Neural cell (in vitro differentiated cells): ENCODE measurements around the gene ZNHIT6. TPM values are rescaled to one million over a fixed set of nuclear protein-coding genes. Genes with fewer than 3 reads are reported as not detected.

Source experiments
- H2AFZ ChIP-seq: fragments of 200-600, 300-800 bp; sonication (generic), shearing (Covaris generic); 2 replicates; pipeline ENCODE4 v1.6.0; 2014; ENCODE audit warnings: low read depth, mild to moderate bottlenecking, antibody characterized with exemption, low read length, moderate library complexity
- H3F3A ChIP-seq: fragments of 200-600 bp; shearing (Covaris generic); 2 replicates; pipeline ENCODE4 v1.6.1; 2016; ENCODE audit warnings: mild to moderate bottlenecking, moderate library complexity, mixed read lengths, antibody characterized with exemption, low read length; ENCODE audit not compliant: insufficient read depth, poor library complexity, severe bottlenecking
- H3K27ac ChIP-seq: fragments of 200-600, 300-800 bp; sonication (generic), shearing (Covaris generic); 2 replicates; pipeline ENCODE4 v1.5.1; 2014; ENCODE audit warnings: mild to moderate bottlenecking, low read length, moderate library complexity
- H3K27me3 ChIP-seq: fragments of 300-800, 200-600 bp; sonication (generic), shearing (Covaris generic); 2 replicates; pipeline ENCODE4 v1.6.0; 2014; ENCODE audit warnings: mild to moderate bottlenecking, low read depth, low read length, moderate library complexity; ENCODE audit not compliant: insufficient read depth
- H3K36me3 ChIP-seq: fragments of 300-800, 200-600 bp; sonication (generic), shearing (Covaris generic); 2 replicates; pipeline ENCODE4 v1.5.1; 2014; ENCODE audit warnings: mild to moderate bottlenecking, antibody characterized with exemption, low read length, moderate library complexity; ENCODE audit not compliant: insufficient read depth
- H3K4me2 ChIP-seq: fragments of 300-800, 200-600 bp; sonication (generic), shearing (Covaris generic); 2 replicates; pipeline ENCODE4 v1.6.0; 2014; ENCODE audit warnings: mild to moderate bottlenecking, low read length
- H3K4me3 ChIP-seq: fragments of 300-800, 200-600 bp; sonication (generic), shearing (Covaris generic); 2 replicates; pipeline ENCODE4 v1.5.1; 2014; ENCODE audit warnings: mild to moderate bottlenecking, low read length, moderate library complexity
- H3K79me2 ChIP-seq: fragments of 200-600 bp; shearing (Covaris generic); replicated peaks from 2 replicates; pipeline ENCODE4 v1.6.0; 2014; ENCODE audit warnings: mild to moderate bottlenecking, low read length, moderate library complexity; ENCODE audit not compliant: insufficient read depth
- H3K9ac ChIP-seq: fragments of 300-800, 200-600 bp; sonication (generic), shearing (Covaris generic); 2 replicates; pipeline ENCODE4 v1.6.1; 2016; ENCODE audit warnings: mild to moderate bottlenecking, low read length, mixed read lengths
- H3K9me2 ChIP-seq: fragments of 200-600 bp; shearing (Covaris generic); 2 replicates; pipeline ENCODE4 v1.6.1; 2016; ENCODE audit warnings: mild to moderate bottlenecking, low read length, mixed read lengths; ENCODE audit not compliant: insufficient read depth
- H3K9me3 ChIP-seq: fragments of 200-600, 300-800 bp; sonication (generic), shearing (Covaris generic); 2 replicates; pipeline ENCODE4 v1.6.1; 2016; ENCODE audit warnings: mild to moderate bottlenecking, mixed run types, low read length, moderate library complexity, mixed read lengths
- H4K20me1 ChIP-seq: fragments of 200-600 bp; shearing (Covaris generic); 2 replicates; pipeline ENCODE4 v1.6.1; 2016; ENCODE audit warnings: mild to moderate bottlenecking, mixed run types; ENCODE audit not compliant: insufficient read depth
- EP300 ChIP-seq: fragments of 450-650 bp; conservative IDR thresholded peaks from 2 replicates; pipeline ENCODE4 v1.6.1; 2014; ENCODE audit warnings: antibody characterized with exemption, mild to moderate bottlenecking, moderate library complexity; ENCODE audit not compliant: poor library complexity, severe bottlenecking
- EZH2 ChIP-seq: fragments of 200-600, 300-800 bp; shearing (Covaris generic), sonication (generic); IDR thresholded peaks from 2 replicates; pipeline ENCODE4 v1.6.1; 2014; ENCODE audit warnings: antibody characterized with exemption, low read length, borderline replicate concordance, mild to moderate bottlenecking; ENCODE audit not compliant: insufficient read depth, poor library complexity, severe bottlenecking
- MXI1 ChIP-seq: fragments of 450-650 bp; conservative IDR thresholded peaks from 2 replicates; pipeline ENCODE4 v1.6.1; 2014; ENCODE audit warnings: antibody characterized with exemption, mild to moderate bottlenecking; ENCODE audit not compliant: poor library complexity, severe bottlenecking
- POLR2AphosphoS5 ChIP-seq: IDR thresholded peaks from 2 replicates; pipeline ENCODE4 v1.6.1; 2012
- RAD21 ChIP-seq: fragments of 450-650 bp; conservative IDR thresholded peaks from 2 replicates; pipeline ENCODE4 v1.6.1; 2014; ENCODE audit warnings: antibody characterized with exemption, mild to moderate bottlenecking, moderate library complexity
- SMC3 ChIP-seq: fragments of 450-650 bp; conservative IDR thresholded peaks from 2 replicates; pipeline ENCODE4 v1.6.1; 2014; ENCODE audit warnings: antibody characterized with exemption, mild to moderate bottlenecking, moderate library complexity; ENCODE audit not compliant: poor library complexity
- TAF1 ChIP-seq: IDR thresholded peaks from 2 replicates; pipeline ENCODE4 v1.6.1; 2012; ENCODE audit warnings: low read depth
- polyA plus RNA-seq: library from polyadenylated mRNA; depleted of rRNA; stranded (reverse); fragments of >200 nt; gene quantifications from 2 replicates; pipeline ENCODE4 v1.2.3, GENCODE V29; 2014
- TF ChIP-seq, protein P1 (sequence below): fragments of 450-650 bp; IDR thresholded peaks from 2 replicates; pipeline ENCODE4 v1.5.1; 2014; ENCODE audit warnings: antibody characterized with exemption, mild to moderate bottlenecking, moderate library complexity; ENCODE audit not compliant: poor library complexity, severe bottlenecking
- TF ChIP-seq, protein P2 (sequence below): IDR thresholded peaks from 2 replicates; pipeline ENCODE4 v1.6.1; 2012; ENCODE audit warnings: borderline replicate concordance

The ZNHIT6 gene
- polyA plus RNA-seq, 1 donor from 2014 or later: 16.6 TPM

DNA sequence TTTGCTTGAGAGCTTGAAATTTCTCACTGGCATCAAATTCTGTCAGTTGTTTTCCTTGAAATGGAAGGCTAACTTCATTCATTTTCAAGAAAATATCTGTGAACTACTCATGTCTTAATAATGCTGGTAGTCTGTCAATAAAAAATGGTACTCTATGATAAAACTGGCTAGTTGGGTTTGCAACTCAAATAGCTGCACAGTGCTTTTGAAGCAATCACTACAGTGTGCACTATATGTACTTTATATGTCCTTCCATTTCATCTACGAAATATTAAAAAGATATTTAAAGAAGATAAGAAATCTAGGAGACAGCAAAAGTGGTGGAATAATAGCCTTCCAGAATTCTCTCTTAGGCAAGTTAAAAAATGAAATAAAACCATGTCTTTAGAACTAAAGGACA is 39.9 kb upstream of the ZNHIT6 start:
- H3K4me3 ChIP-seq: no peak overlapping the region
- no peaks in the 10 kb centered on the region for H3K79me2 ChIP-seq
- H3K9me3 ChIP-seq: no peaks in the 10 kb centered on the region
- H2AFZ ChIP-seq: no peak overlapping the region
- no peaks in the 10 kb centered on the region for H3K36me3 ChIP-seq
- H4K20me1 ChIP-seq: no peaks in the 10 kb centered on the region
- H3K27me3 ChIP-seq: no peaks in the 10 kb centered on the region
- TF ChIP-seq EZH2 (no peak), SMC3 (no peak), TAF1 (no peak), POLR2AphosphoS5 (no peak)
- TF ChIP-seq, protein P1, sequence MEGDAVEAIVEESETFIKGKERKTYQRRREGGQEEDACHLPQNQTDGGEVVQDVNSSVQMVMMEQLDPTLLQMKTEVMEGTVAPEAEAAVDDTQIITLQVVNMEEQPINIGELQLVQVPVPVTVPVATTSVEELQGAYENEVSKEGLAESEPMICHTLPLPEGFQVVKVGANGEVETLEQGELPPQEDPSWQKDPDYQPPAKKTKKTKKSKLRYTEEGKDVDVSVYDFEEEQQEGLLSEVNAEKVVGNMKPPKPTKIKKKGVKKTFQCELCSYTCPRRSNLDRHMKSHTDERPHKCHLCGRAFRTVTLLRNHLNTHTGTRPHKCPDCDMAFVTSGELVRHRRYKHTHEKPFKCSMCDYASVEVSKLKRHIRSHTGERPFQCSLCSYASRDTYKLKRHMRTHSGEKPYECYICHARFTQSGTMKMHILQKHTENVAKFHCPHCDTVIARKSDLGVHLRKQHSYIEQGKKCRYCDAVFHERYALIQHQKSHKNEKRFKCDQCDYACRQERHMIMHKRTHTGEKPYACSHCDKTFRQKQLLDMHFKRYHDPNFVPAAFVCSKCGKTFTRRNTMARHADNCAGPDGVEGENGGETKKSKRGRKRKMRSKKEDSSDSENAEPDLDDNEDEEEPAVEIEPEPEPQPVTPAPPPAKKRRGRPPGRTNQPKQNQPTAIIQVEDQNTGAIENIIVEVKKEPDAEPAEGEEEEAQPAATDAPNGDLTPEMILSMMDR: no peak
- no peak overlapping the region for H3K4me2 ChIP-seq
- H3F3A ChIP-seq: no peaks in the 10 kb centered on the region
- no peaks in the 10 kb centered on the region for H3K9me2 ChIP-seq
- H3K9ac ChIP-seq: no peak overlapping the region
- H3K27ac ChIP-seq: no peak overlapping the region

DNA sequence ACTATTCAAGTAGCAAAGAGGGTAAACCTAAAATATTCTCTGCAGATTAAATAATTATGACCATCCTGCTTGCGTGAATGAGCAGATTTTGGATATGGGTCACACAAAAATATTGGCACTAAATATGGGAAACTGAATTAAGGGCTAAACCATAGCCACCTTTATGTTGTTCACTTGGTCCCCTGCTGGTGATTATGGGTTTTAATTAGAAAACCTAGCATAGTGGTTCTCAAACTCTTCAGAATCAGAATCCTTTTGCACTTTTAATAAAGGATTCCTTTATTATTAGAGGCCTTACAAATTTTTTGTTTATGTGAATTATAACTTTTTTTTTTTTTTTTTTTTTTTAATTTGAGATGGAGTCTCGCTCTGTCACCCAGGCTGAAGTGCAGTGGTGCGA is 38.5 kb upstream of the ZNHIT6 start:
- H3K27me3 ChIP-seq: no peaks in the 10 kb centered on the region
- H3K27ac ChIP-seq: no peak overlapping the region
- H3K79me2 ChIP-seq: no peaks in the 10 kb centered on the region
- H3K9me3 ChIP-seq: no peaks in the 10 kb centered on the region
- TF ChIP-seq, protein P1: no peak
- TF ChIP-seq RAD21: no peak
- no peak for TF ChIP-seq POLR2AphosphoS5
- no peak for TF ChIP-seq SMC3
- TF ChIP-seq TAF1: no peak
- TF ChIP-seq MXI1: no peak
- no peak for TF ChIP-seq EP300
- TF ChIP-seq, protein P2, sequence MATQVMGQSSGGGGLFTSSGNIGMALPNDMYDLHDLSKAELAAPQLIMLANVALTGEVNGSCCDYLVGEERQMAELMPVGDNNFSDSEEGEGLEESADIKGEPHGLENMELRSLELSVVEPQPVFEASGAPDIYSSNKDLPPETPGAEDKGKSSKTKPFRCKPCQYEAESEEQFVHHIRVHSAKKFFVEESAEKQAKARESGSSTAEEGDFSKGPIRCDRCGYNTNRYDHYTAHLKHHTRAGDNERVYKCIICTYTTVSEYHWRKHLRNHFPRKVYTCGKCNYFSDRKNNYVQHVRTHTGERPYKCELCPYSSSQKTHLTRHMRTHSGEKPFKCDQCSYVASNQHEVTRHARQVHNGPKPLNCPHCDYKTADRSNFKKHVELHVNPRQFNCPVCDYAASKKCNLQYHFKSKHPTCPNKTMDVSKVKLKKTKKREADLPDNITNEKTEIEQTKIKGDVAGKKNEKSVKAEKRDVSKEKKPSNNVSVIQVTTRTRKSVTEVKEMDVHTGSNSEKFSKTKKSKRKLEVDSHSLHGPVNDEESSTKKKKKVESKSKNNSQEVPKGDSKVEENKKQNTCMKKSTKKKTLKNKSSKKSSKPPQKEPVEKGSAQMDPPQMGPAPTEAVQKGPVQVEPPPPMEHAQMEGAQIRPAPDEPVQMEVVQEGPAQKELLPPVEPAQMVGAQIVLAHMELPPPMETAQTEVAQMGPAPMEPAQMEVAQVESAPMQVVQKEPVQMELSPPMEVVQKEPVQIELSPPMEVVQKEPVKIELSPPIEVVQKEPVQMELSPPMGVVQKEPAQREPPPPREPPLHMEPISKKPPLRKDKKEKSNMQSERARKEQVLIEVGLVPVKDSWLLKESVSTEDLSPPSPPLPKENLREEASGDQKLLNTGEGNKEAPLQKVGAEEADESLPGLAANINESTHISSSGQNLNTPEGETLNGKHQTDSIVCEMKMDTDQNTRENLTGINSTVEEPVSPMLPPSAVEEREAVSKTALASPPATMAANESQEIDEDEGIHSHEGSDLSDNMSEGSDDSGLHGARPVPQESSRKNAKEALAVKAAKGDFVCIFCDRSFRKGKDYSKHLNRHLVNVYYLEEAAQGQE: no peak
- TF ChIP-seq EZH2: no peak
- no peak overlapping the region for H3K9ac ChIP-seq
- H3K9me2 ChIP-seq: no peaks in the 10 kb centered on the region
- H3F3A ChIP-seq: no peaks in the 10 kb centered on the region
- no peak overlapping the region for H2AFZ ChIP-seq
- no peak overlapping the region for H3K4me2 ChIP-seq
- H3K36me3 ChIP-seq: no peaks in the 10 kb centered on the region
- H4K20me1 ChIP-seq: no peaks in the 10 kb centered on the region
- no peak overlapping the region for H3K4me3 ChIP-seq
